GM12864 (cell line): ENCODE results near the gene CCL4.
"Not testable (repeated sequence)": the region's sequence is repeated elsewhere in the genome, so short reads cannot be mapped to it uniquely, and the experiment has no call there.

ENCODE experiments used
- DNase-seq: peaks from one replicate; pipeline ENCODE4 v3.0.0-alpha.2; 2011; ENCODE audit warnings: low read depth
- H3K4me3 ChIP-seq: 2 replicates; pipeline ENCODE4 v1.5.1; 2011; ENCODE audit warnings: mild to moderate bottlenecking, low read depth, low read length, control low read depth
- TF ChIP-seq, protein P1 (sequence below): IDR thresholded peaks from 2 replicates; pipeline ENCODE4 v1.5.1; 2011; ENCODE audit warnings: low read depth, mild to moderate bottlenecking, moderate library complexity, low read length, control low read depth, inconsistent platforms; ENCODE audit errors: missing control alignments

Gene CCL4

DNA sequence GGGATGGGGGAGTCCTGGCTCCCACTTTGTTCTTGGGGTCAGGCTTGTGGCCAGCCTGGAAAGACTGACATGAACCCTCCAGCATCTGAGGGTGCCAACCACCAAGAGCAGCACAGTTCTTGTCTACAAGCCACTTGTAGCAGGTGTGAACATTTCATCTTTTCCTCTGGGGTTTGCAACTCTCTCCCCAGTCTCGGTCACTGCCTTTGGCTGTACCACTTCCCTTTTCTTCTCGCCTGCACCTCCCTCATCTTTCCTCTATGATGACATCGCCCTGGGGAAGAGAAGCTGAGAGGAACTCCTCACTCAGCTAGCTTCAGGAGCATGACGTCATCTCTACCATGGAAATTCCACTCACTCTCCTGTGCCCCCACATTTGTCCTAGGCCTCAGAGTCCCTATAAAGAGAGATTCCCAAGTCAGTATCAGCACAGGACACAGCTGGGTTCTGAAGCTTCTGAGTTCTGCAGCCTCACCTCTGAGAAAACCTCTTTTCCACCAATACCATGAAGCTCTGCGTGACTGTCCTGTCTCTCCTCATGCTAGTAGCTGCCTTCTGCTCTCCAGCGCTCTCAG is at the start of gene CCL4:
CCL4 (plus strand) TSS at position 427 of the 575 bp plus-strand sequence; CDS start at position 506, 79 bp downstream.
- peak within 1 kb of the TSS; percentile 31 for H3K4me3 ChIP-seq
- DNase-seq, result not testable (repeated sequence)

DNA sequence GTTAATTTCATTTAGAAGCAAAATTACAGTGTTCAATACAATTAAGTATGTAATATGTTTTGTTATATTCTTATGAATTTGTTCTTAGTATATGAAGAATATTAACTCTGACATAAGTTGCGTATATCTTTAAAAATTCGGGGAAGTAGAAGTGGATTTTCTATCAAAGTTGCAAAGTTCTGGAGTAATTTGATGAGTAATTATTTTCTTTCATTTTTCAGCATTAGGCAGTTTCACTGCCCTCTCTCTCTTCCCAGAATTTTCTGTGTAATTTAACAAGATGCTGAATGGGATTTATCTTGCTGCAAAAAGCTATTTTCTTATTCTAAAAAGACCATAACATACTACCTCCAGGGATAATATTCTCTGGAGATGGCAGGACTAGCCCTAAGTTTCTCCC is 48.5 kb upstream of the CCL4 start:
- no peak overlapping the region for H3K4me3 ChIP-seq
- TF ChIP-seq, protein P1, sequence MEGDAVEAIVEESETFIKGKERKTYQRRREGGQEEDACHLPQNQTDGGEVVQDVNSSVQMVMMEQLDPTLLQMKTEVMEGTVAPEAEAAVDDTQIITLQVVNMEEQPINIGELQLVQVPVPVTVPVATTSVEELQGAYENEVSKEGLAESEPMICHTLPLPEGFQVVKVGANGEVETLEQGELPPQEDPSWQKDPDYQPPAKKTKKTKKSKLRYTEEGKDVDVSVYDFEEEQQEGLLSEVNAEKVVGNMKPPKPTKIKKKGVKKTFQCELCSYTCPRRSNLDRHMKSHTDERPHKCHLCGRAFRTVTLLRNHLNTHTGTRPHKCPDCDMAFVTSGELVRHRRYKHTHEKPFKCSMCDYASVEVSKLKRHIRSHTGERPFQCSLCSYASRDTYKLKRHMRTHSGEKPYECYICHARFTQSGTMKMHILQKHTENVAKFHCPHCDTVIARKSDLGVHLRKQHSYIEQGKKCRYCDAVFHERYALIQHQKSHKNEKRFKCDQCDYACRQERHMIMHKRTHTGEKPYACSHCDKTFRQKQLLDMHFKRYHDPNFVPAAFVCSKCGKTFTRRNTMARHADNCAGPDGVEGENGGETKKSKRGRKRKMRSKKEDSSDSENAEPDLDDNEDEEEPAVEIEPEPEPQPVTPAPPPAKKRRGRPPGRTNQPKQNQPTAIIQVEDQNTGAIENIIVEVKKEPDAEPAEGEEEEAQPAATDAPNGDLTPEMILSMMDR, result no peak
- DNase-seq, result no peak

DNA sequence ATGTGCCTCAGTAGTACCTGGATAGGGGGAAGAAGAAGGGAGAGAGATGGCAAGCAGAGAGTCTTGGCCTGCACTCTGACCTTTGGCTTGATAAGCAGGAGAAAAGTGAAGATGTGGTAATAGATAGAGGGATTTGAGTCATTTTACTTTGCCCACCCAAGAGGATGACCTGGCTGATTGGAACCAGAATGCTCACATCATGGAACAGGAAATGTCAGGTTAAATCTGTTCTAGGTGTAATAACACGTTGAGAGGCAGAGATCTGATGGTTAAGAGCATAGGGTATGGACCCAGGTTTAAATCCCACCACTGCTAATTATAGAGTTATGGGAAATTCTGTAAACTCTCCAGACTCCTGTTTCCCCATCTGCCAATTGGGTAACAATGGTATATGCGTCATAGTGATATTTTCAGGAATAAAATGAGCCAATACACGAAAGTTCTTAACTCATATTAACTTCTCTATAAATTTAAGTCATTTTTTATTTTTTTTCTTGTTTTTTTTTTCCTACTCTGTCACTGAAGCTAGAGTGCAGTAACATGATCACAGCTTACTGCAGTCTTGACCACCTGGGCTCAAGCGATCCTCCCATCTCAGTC is 47.6 kb upstream of the CCL4 start:
- TF ChIP-seq, protein P1, result no peak
- no peak overlapping the region for H3K4me3 ChIP-seq

DNA sequence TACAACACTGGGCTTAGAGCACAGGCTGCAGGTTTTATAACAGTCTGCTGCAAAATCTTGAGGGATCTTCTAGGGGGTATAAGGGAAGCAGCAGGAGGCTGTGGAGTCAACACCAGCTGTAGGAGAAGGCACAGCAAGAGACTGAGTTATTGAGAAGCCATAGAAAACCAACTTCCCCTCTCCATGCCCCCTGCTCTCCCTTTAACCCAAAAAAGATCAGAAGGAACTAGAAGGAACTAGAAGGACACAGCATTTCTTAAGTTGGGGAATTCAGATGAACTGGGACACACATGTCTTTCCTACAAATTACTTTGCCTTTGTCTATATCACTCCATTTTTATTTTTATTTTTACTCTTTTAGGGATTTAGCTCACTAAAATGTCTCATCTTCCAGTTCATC is 45.7 kb upstream of the CCL4 start:
- TF ChIP-seq, protein P1, result no peak
- no peak overlapping the region for H3K4me3 ChIP-seq
- no peak for DNase-seq

More for the DNA sequence above, 47.6 kb upstream of the CCL4 start:
- no peak for DNase-seq

DNA sequence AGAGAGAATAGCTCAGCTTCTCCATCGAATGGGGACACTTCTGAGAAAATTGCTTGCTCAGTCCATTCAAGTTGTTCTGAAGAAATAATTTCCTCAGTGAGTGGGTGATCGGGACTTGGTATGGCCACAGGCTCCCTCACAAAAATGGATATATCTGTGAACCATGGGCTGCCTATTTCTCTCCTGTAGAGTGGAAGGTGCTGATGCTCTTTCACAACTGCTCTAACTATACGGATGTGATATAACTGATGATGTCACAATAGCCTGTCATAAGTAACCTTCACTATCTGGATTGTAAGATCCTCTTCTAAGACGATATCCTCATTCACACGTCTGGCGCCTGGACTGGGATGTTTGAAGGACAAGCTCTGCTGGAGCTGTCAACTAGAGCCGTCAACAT is 44.2 kb upstream of the CCL4 start:
- DNase-seq, result no peak
- no peak overlapping the region for H3K4me3 ChIP-seq
- TF ChIP-seq, protein P1, result no peak

DNA sequence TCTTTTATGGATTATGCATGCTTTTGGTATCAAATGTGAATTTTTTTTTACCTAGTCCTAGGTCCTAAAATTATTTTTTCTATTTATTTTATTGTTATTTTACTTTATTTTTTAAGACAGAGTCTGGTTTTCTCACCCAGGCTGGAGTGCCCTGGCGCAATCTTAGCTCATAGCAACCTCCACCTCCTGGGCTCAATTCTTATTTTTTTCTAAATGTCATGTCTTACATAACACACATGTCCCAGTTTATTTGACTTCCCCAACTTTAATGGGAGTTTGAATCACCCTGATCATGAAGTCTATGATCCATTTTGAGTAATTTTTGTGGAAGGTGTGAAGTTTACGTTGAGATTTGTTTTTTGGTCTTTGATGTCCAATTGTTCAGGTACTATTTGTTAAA is 42.8 kb upstream of the CCL4 start:
- TF ChIP-seq, protein P1, result no peak
- no peak overlapping the region for H3K4me3 ChIP-seq
- DNase-seq, result no peak

DNA sequence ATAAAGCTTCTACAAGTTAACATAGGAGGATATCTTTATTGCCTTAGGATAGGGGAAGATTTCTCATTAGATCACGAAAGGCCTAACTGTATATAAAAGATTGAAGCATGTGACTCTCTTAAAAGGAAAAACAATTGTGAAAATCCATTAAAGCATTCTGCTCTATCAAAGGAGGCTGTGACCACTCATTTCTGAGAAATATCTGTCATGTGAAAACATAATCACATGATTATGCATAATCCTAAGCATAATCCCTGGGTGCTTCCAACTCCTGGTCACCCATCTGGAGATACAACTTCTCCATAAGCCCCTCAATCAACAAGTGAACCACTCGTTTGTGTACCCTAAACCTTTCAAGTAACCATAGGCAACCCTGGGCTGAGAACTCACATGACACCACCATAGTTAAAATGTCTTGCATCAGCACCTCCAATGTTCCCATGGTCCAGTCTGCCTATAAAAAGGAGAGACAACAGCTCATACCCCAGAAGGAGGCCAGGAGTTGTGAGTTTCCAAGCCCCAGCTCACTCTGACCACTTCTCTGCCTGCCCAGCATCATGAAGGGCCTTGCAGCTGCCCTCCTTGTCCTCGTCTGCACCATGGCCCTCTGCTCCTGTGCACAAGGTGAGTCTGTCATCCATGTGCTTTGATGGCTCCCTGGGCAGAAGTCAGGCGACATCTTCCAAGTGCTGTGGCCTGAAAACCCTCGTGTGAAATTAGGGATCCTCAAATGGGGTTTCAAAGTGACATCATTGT is 39.7 kb upstream of the CCL4 start, which contains the start of gene CCL18:
CCL18 (plus strand) TSS at position 487 of the 756 bp plus-strand sequence; CDS start at position 558, 71 bp downstream.
- H3K4me3 ChIP-seq, result no peak within 1 kb of the TSS
- TF ChIP-seq, protein P1, result no peak
- no peak for DNase-seq
